IMR-90 (cell line): ENCODE data around the gene RGS12. TPM values are rescaled to one million over a fixed set of nuclear protein-coding genes. Genes with fewer than 3 reads are reported as not detected.
A peak's percentile ranks its signal among the peaks of the same experiment; 100 is the strongest.

ENCODE experiments used
- ATAC-seq: fragments of 200-7000 bp; cut with Tn5 transposase; 2 replicates; pipeline ENCODE4 v1.9.1; 2020; ENCODE audit warnings: low read depth, mild to moderate bottlenecking, moderate library complexity
- BruUV-seq: library from RNA; stranded (reverse); fragments of 400-500 nt; replicated peaks from 2 replicates; lab custom pipeline; 2021; lab: Mats Ljungman, UMichigan
- CTCF ChIA-PET: fragments of 300-600 bp; formaldehyde crosslinking; extraction: SDS; loops from one replicate; lab custom pipeline; 2021; ENCODE audit warnings: antibody characterized with exemption; lab: Yijun Ruan, JAX
- POLR2A ChIA-PET: fragments of 300-600 bp; sonication (Branson Sonifier 250); formaldehyde crosslinking; loops from one replicate; lab custom pipeline; 2022; ENCODE audit warnings: antibody characterized with exemption; ENCODE audit not compliant: unreplicated experiment; lab: Charles Lee
- DNase-seq: peaks from one replicate; pipeline ENCODE4 v3.0.0; 2013
- H2AFZ ChIP-seq: replicated peaks from 2 replicates; pipeline ENCODE3; 2013; ENCODE audit warnings: low read length, mild to moderate bottlenecking; ENCODE audit not compliant: poor library complexity
- H2AK5ac ChIP-seq: 2 replicates; pipeline ENCODE4 v1.6.1; 2013; ENCODE audit warnings: low read depth, low read length, inconsistent platforms
- H2AK9ac ChIP-seq: replicated peaks from 2 replicates; pipeline ENCODE3; 2013; ENCODE audit warnings: mild to moderate bottlenecking, low read depth, low read length, moderate library complexity; ENCODE audit not compliant: poor library complexity
- H2BK120ac ChIP-seq: 2 replicates; pipeline ENCODE4 v1.6.1; 2013; ENCODE audit warnings: low read depth, low read length, inconsistent platforms
- H2BK15ac ChIP-seq: 3 replicates; pipeline ENCODE4 v1.6.1; 2013; ENCODE audit warnings: low read depth, low read length, inconsistent platforms
- H2BK20ac ChIP-seq: 2 replicates; pipeline ENCODE4 v1.6.1; 2013; ENCODE audit warnings: low read depth, mild to moderate bottlenecking, inconsistent platforms, low read length, moderate library complexity
- H2BK5ac ChIP-seq: 2 replicates; pipeline ENCODE4 v1.6.1; 2013; ENCODE audit warnings: mild to moderate bottlenecking, low read depth, low read length, inconsistent platforms; ENCODE audit not compliant: poor library complexity, severe bottlenecking
- H3K14ac ChIP-seq: replicated peaks from 2 replicates; pipeline ENCODE4 v1.6.1; 2013; ENCODE audit warnings: low read depth, low read length, inconsistent platforms
- H3K18ac ChIP-seq: 2 replicates; pipeline ENCODE4 v1.6.1; 2013; ENCODE audit warnings: low read depth, low read length, control low read depth
- H3K23ac ChIP-seq: 2 replicates; pipeline ENCODE4 v1.6.1; 2013; ENCODE audit warnings: low read depth, low read length, inconsistent platforms
- H3K27ac ChIP-seq: 2 replicates; pipeline ENCODE4 v1.5.1; 2013; ENCODE audit warnings: mild to moderate bottlenecking, control low read depth, low read length; ENCODE audit not compliant: insufficient read depth
- H3K27me3 ChIP-seq: 2 replicates; pipeline ENCODE4 v1.6.1; 2013; ENCODE audit warnings: low read length; ENCODE audit not compliant: control insufficient read depth, insufficient read depth
- H3K36me3 ChIP-seq: 2 replicates; pipeline ENCODE4 v1.6.1; 2013; ENCODE audit warnings: low read length, mixed read lengths; ENCODE audit not compliant: control insufficient read depth, insufficient read depth
- H3K4ac ChIP-seq: 2 replicates; pipeline ENCODE4 v1.6.1; 2013; ENCODE audit warnings: low read depth, low read length, inconsistent platforms
- H3K4me1 ChIP-seq: 2 replicates; pipeline ENCODE4 v1.6.1; 2013; ENCODE audit warnings: low read length, mixed read lengths; ENCODE audit not compliant: control insufficient read depth, insufficient read depth
- H3K4me2 ChIP-seq: 2 replicates; pipeline ENCODE4 v1.6.1; 2013; ENCODE audit warnings: low read depth, mild to moderate bottlenecking, control low read depth, low read length, moderate library complexity
- H3K4me3 ChIP-seq: 2 replicates; pipeline ENCODE4 v1.5.1; 2013; ENCODE audit warnings: low read depth, mild to moderate bottlenecking, control low read depth, low read length, moderate library complexity; ENCODE audit not compliant: insufficient read depth
- H3K56ac ChIP-seq: 2 replicates; pipeline ENCODE4 v1.6.1; 2013; ENCODE audit warnings: low read length, inconsistent platforms; ENCODE audit not compliant: insufficient read depth; ENCODE audit errors: extremely low read depth
- H3K79me1 ChIP-seq, 2 experiments: 2 replicates each; pipeline ENCODE4 v1.6.1; 2013; ENCODE audit warnings: low read length in 2 of 2, inconsistent platforms in 1 of 2, low read depth in 1 of 2
- H3K9ac ChIP-seq: 2 replicates; pipeline ENCODE4 v1.6.1; 2013; ENCODE audit warnings: low read depth, low read length, control low read depth
- H3K9me1 ChIP-seq: 2 replicates; pipeline ENCODE4 v1.6.1; 2013; ENCODE audit warnings: low read length, inconsistent platforms; ENCODE audit not compliant: insufficient read depth
- H3K9me3 ChIP-seq: 2 replicates; pipeline ENCODE4 v1.6.1; 2013; ENCODE audit warnings: low read length; ENCODE audit not compliant: control insufficient read depth, insufficient read depth
- H4K20me1 ChIP-seq: 2 replicates; pipeline ENCODE4 v1.6.1; 2013; ENCODE audit warnings: low read length, inconsistent platforms; ENCODE audit not compliant: insufficient read depth
- H4K5ac ChIP-seq: 2 replicates; pipeline ENCODE4 v1.6.1; 2013; ENCODE audit warnings: mild to moderate bottlenecking, low read depth, low read length, control low read depth
- H4K8ac ChIP-seq, 2 experiments: 2 replicates each; pipeline ENCODE4 v1.6.1; 2013; ENCODE audit warnings: low read depth in 2 of 2, low read length in 2 of 2, control low read depth in 1 of 2, inconsistent platforms in 1 of 2
- H4K91ac ChIP-seq: 2 replicates; pipeline ENCODE4 v1.6.1; 2013; ENCODE audit warnings: low read depth, low read length, inconsistent platforms; ENCODE audit not compliant: insufficient read depth
- BHLHE40 ChIP-seq: fragments of 150-350 bp; IDR thresholded peaks from 2 replicates; pipeline ENCODE4 v1.6.1; 2016; ENCODE audit warnings: mild to moderate bottlenecking, low read depth, low read length
- CEBPB ChIP-seq: IDR thresholded peaks from 2 replicates; pipeline ENCODE4 v1.6.1; 2012; ENCODE audit warnings: low read depth, low read length, improper control_type of control experiment
- CHD1 ChIP-seq: IDR thresholded peaks from 2 replicates; pipeline ENCODE4 v1.6.1; 2012; ENCODE audit warnings: low read depth, low read length, improper control_type of control experiment
- ELK1 ChIP-seq: fragments of 150-350 bp; IDR thresholded peaks from 2 replicates; pipeline ENCODE4 v1.6.1; 2016; ENCODE audit warnings: low read depth, mild to moderate bottlenecking, low read length, moderate library complexity, borderline replicate concordance
- FOS ChIP-seq: fragments of 150-350 bp; IDR thresholded peaks from 2 replicates; pipeline ENCODE4 v1.6.1; 2016; ENCODE audit warnings: low read depth, low read length
- MAFK ChIP-seq: IDR thresholded peaks from 2 replicates; pipeline ENCODE4 v1.6.1; 2012; ENCODE audit warnings: low read depth, low read length, improper control_type of control experiment
- MAZ ChIP-seq: IDR thresholded peaks from 2 replicates; pipeline ENCODE4 v1.6.1; 2012; ENCODE audit warnings: low read depth, mild to moderate bottlenecking, low read length, improper control_type of control experiment, moderate library complexity, borderline replicate concordance
- MXI1 ChIP-seq: IDR thresholded peaks from 2 replicates; pipeline ENCODE4 v1.6.1; 2012; ENCODE audit warnings: low read depth, mild to moderate bottlenecking, low read length, moderate library complexity, borderline replicate concordance
- NFE2L2 ChIP-seq: fragments of 150-350 bp; IDR thresholded peaks from 2 replicates; pipeline ENCODE4 v1.6.1; 2016; ENCODE audit warnings: low read depth, mild to moderate bottlenecking, low read length
- POLR2A ChIP-seq: IDR thresholded peaks from 2 replicates; pipeline ENCODE4 v1.6.1; 2012; ENCODE audit warnings: mild to moderate bottlenecking, low read depth, low read length
- RAD21 ChIP-seq: IDR thresholded peaks from 2 replicates; pipeline ENCODE4 v1.6.1; 2012; ENCODE audit warnings: low read length, improper control_type of control experiment
- RCOR1 ChIP-seq: IDR thresholded peaks from 2 replicates; pipeline ENCODE4 v1.6.1; 2012; ENCODE audit warnings: mild to moderate bottlenecking, low read length, improper control_type of control experiment; ENCODE audit not compliant: insufficient replicate concordance
- RFX5 ChIP-seq: IDR thresholded peaks from 2 replicates; pipeline ENCODE4 v1.8.0; 2012; ENCODE audit warnings: low read depth, mild to moderate bottlenecking, low read length, moderate library complexity
- SMC3 ChIP-seq: fragments of 150-350 bp; IDR thresholded peaks from 2 replicates; pipeline ENCODE4 v1.6.1; 2016; ENCODE audit warnings: low read depth, mild to moderate bottlenecking, antibody characterized with exemption, low read length, moderate library complexity
- WGBS, 2 experiments: methylation state at CpG; one replicate each; pipeline versions ENCODE4 v1.1.5 to v1.1.7; 2013; ENCODE audit warnings: missing lambda C conversion rate in 2 of 2; ENCODE audit not compliant: insufficient read length in 1 of 2; ENCODE audit errors: extremely low coverage in 2 of 2; 5-methylcytosine and 5-hydroxymethylcytosine counted together
- dilution Hi-C: fragments of 300-500 bp; cut with HindIII; formaldehyde crosslinking; loops from one replicate; pipeline ENCODE4 v1.14.3; 2018; ENCODE audit warnings: low sequenced_read_pairs; ENCODE audit not compliant: unreplicated experiment
- in situ Hi-C: fragments of 300-500 bp; cut with MboI; formaldehyde crosslinking; loops from 3 replicates; pipeline ENCODE4 v1.14.3; 2019; ENCODE audit warnings: low sequenced_read_pairs, inconsistent platforms, mixed read lengths
- intact Hi-C: fragments of 100-400 bp; cut with micrococcal nuclease; formaldehyde crosslinking; loops from 2 replicates; pipeline ENCODE4 v1.10.0; 2022
- polyA plus RNA-seq, 3 experiments: library from polyadenylated mRNA; depleted of rRNA; stranded (reverse); fragments of >200 nt; gene quantifications; 2 replicates each; pipeline ENCODE4 v1.2.3, GENCODE V29; 2012; ENCODE audit warnings: low replicate concordance in 1 of 3
- total RNA-seq: library from RNA; depleted of rRNA; stranded (reverse); fragments of >200 nt; gene quantifications from 2 replicates; pipeline ENCODE4 v1.2.3, GENCODE V29; 2012
- TF ChIP-seq, protein P1 (sequence below): conservative IDR thresholded peaks from 2 replicates; pipeline ENCODE4 v1.5.1; 2012; ENCODE audit warnings: mild to moderate bottlenecking, low read depth, low read length, improper control_type of control experiment
- TF ChIP-seq, protein P2 (sequence below): fragments of 150-350 bp; IDR thresholded peaks from 2 replicates; pipeline ENCODE4 v1.6.1; 2017; ENCODE audit warnings: mild to moderate bottlenecking, antibody characterized with exemption, low read length, low read depth

The RGS12 gene
- total and polyA plus RNA-seq, 2 of the 4 experiments (the other 2 are of a cell fraction): 11.8 to 12.0 TPM

DNA sequence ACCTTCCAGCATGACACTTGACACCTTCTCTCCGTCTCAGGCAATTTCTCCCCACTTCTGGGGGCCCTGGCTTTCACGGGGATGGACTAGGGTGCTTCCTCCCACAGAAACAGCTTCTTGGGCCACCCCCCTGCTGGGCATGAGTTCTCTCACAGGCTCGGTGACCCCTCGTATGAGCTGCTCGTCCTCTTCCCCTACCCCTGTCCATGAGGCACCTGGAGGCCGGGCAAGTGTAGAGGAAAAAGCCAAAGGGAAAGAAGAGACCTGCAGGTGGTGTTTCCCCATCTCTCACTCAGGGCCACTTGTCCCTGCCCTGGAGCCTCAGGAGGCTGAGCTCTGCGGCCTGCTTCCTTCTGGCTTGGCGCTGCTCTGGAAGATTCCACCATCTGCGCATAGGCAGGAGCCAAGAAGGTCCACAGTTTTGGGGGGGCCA lies 1.9 kb upstream of the RGS12 start:
- Histone ChIP-seq H3K4me3 (no peak overlapping the region), H2BK15ac (no peak overlapping the region), H2AK9ac (peak overlapping the region; percentile 23), H4K5ac (no peak overlapping the region), H3K9me3 (no peaks in the 10 kb centered on the region), H3K4me2 (no peak overlapping the region), H3K14ac (no peak overlapping the region), H3K79me1 (peaks cover 19 to 30% of the 10 kb centered on the region in 2 experiments), H4K91ac (no peak overlapping the region), H3K27me3 (peaks cover 7% of the 10 kb centered on the region; the same call in 1 of the 2 replicates), H4K20me1 (0 out of 2 replicates have a peak, but pooled peaks cover 10% of the 10 kb centered on the region), H3K23ac (no peak overlapping the region), H2BK120ac (no peak overlapping the region), H4K8ac (no peak overlapping the region; a peak in 1 of 4 replicates), H3K4me1 (peaks cover 19% of the 10 kb centered on the region), H2BK5ac (no peak overlapping the region), H3K56ac (no peak overlapping the region), H2AFZ (no peak overlapping the region), H3K27ac (no peak overlapping the region), H3K18ac (no peak overlapping the region), H3K9ac (no peak overlapping the region), H2BK20ac (no peak overlapping the region), H2AK5ac (no peak overlapping the region), H3K9me1 (peaks cover 7% of the 10 kb centered on the region; the same call in 1 of the 2 replicates), H3K4ac (no peak overlapping the region), H3K36me3 (no peaks in the 10 kb centered on the region)
- in situ Hi-C loops: no loop called here
- DNase-seq (no peak), ATAC-seq (no peak)
- dilution Hi-C loops: no loop called here
- 90% methylated on average over 2 of the region's 9 CpGs; no CpG with 5 or more reads in 1 of the 2 experiments for WGBS, 2 experiments
- intact Hi-C loops: loop anchor here (5.0 kb wide), 1 partner anchor 146 kb away; no protein-coding TSS in a partner anchor
- TF ChIP-seq RCOR1 (no peak), BHLHE40 (no peak), CEBPB (no peak), CHD1 (no peak), SMC3 (no peak), MAFK (no peak), MXI1 (no peak), ELK1 (no peak), NFE2L2 (no peak), POLR2A (no peak), FOS (no peak), MAZ (no peak), RAD21 (no peak), RFX5 (no peak)
- TF ChIP-seq, protein P1, sequence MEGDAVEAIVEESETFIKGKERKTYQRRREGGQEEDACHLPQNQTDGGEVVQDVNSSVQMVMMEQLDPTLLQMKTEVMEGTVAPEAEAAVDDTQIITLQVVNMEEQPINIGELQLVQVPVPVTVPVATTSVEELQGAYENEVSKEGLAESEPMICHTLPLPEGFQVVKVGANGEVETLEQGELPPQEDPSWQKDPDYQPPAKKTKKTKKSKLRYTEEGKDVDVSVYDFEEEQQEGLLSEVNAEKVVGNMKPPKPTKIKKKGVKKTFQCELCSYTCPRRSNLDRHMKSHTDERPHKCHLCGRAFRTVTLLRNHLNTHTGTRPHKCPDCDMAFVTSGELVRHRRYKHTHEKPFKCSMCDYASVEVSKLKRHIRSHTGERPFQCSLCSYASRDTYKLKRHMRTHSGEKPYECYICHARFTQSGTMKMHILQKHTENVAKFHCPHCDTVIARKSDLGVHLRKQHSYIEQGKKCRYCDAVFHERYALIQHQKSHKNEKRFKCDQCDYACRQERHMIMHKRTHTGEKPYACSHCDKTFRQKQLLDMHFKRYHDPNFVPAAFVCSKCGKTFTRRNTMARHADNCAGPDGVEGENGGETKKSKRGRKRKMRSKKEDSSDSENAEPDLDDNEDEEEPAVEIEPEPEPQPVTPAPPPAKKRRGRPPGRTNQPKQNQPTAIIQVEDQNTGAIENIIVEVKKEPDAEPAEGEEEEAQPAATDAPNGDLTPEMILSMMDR: no peak
- TF ChIP-seq, protein P2, sequence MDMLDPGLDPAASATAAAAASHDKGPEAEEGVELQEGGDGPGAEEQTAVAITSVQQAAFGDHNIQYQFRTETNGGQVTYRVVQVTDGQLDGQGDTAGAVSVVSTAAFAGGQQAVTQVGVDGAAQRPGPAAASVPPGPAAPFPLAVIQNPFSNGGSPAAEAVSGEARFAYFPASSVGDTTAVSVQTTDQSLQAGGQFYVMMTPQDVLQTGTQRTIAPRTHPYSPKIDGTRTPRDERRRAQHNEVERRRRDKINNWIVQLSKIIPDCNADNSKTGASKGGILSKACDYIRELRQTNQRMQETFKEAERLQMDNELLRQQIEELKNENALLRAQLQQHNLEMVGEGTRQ: no peak
- BruUV-seq: no TSS peak
- ChIA-PET CTCF (no interaction called here), POLR2A (no interaction called here)
